ENCODE results near the gene DHRS9. TPM values are rescaled to one million over a fixed set of nuclear protein-coding genes. Genes with fewer than 3 reads are reported as not detected.

Gene DHRS9
- total and polyA plus RNA-seq, 3 donors from 2014 or later, result 2.3 to 16.5 (median 2.4) TPM

GRCh38 chr2:169091761-169092519, 22.6 kb downstream of the DHRS9 start:
- H3K4me1 ChIP-seq, result no peaks in the 10 kb centered on the region
- no peak for DNase-seq
- no peaks in the 10 kb centered on the region for H3K36me3 ChIP-seq (ENCODE audit: low read depth, missing control alignments)
- H3K9me3 ChIP-seq, result no peaks in the 10 kb centered on the region
- H3K27me3 ChIP-seq, result no peaks in the 10 kb centered on the region
- H3K4me3 ChIP-seq, result no peak overlapping the region
- intact Hi-C loops (cut with DNase I; ENCODE audit: low total_unique reads), result no loop called here
- TF ChIP-seq CTCF (IDR thresholded peaks at IDR 0.05) (no peak), POLR2A (IDR thresholded peaks at IDR 0.05) (no peak)
- no peak overlapping the region for H3K27ac ChIP-seq
- 79 to 88% methylated on average over 8 of the region's 8 CpGs for WGBS, 2 donors

GRCh38 chr2:169093535-169093934, 24.2 kb downstream of the DHRS9 start:
- intact Hi-C loops (cut with DNase I; ENCODE audit: low total_unique reads), result no loop called here
- no peak for TF ChIP-seq POLR2A (IDR thresholded peaks at IDR 0.05)
- Histone ChIP-seq H3K27me3 (no peaks in the 10 kb centered on the region), H3K4me3 (no peak overlapping the region), H3K36me3 (ENCODE audit: low read depth, missing control alignments) (no peaks in the 10 kb centered on the region), H3K9me3 (no peaks in the 10 kb centered on the region), H3K27ac (no peak overlapping the region), H3K4me1 (no peaks in the 10 kb centered on the region)
- DNase-seq, result no peak
- 32 to 54% methylated on average over 2 of the region's 2 CpGs for WGBS, 2 donors

- no peak for DNase-seq
- intact Hi-C loops (cut with DNase I; ENCODE audit: low total_unique reads), result no loop called here
- Histone ChIP-seq H3K4me1 (no peaks in the 10 kb centered on the region), H3K36me3 (ENCODE audit: low read depth, missing control alignments) (no peaks in the 10 kb centered on the region), H3K27me3 (no peaks in the 10 kb centered on the region), H3K9me3 (no peaks in the 10 kb centered on the region), H3K27ac (no peak overlapping the region), H3K4me3 (no peak overlapping the region)
- no peak for TF ChIP-seq CTCF (IDR thresholded peaks at IDR 0.05)
- no peak for TF ChIP-seq POLR2A (IDR thresholded peaks at IDR 0.05)
- 92 to 94% methylated on average over 1 of the region's 1 CpG for WGBS, 2 donors
Measured at GRCh38 chr2:169094676-169095075, 25.3 kb downstream of the DHRS9 start.

- Histone ChIP-seq H3K27ac (no peak overlapping the region), H3K4me1 (no peaks in the 10 kb centered on the region), H3K4me3 (no peak overlapping the region), H3K36me3 (ENCODE audit: low read depth, missing control alignments) (no peaks in the 10 kb centered on the region), H3K27me3 (no peaks in the 10 kb centered on the region), H3K9me3 (no peaks in the 10 kb centered on the region)
- 89 to 91% methylated on average over 5 of the region's 5 CpGs for WGBS, 2 donors
- intact Hi-C loops (cut with DNase I; ENCODE audit: low total_unique reads), result no loop called here
- TF ChIP-seq CTCF (IDR thresholded peaks at IDR 0.05) (no peak), POLR2A (IDR thresholded peaks at IDR 0.05) (no peak)
- DNase-seq, result no peak
Measured at GRCh38 chr2:169095621-169096105, 26.3 kb downstream of the DHRS9 start.

- intact Hi-C loops (cut with DNase I; ENCODE audit: low total_unique reads), result no loop called here
- Histone ChIP-seq H3K9me3 (no peaks in the 10 kb centered on the region), H3K36me3 (ENCODE audit: low read depth, missing control alignments) (no peaks in the 10 kb centered on the region), H3K4me1 (no peaks in the 10 kb centered on the region), H3K27me3 (no peaks in the 10 kb centered on the region), H3K4me3 (no peak overlapping the region), H3K27ac (no peak overlapping the region)
- no peak for TF ChIP-seq CTCF (IDR thresholded peaks at IDR 0.05)
- TF ChIP-seq POLR2A (IDR thresholded peaks at IDR 0.05), result no peak
- 27 to 89% methylated on average over 1 of the region's 1 CpG for WGBS, 2 donors
- no peak for DNase-seq
Measured at GRCh38 chr2:169104848-169105247, 35.5 kb downstream of the DHRS9 start.

Data from testis (tissue), 3 donors.